ENCODE measurements around the gene ZNF286A.
"Not testable (repeated sequence)": the region's sequence is repeated elsewhere in the genome, so short reads cannot be mapped to it uniquely, and the experiment has no call there.

The ZNF286A gene

DNA sequence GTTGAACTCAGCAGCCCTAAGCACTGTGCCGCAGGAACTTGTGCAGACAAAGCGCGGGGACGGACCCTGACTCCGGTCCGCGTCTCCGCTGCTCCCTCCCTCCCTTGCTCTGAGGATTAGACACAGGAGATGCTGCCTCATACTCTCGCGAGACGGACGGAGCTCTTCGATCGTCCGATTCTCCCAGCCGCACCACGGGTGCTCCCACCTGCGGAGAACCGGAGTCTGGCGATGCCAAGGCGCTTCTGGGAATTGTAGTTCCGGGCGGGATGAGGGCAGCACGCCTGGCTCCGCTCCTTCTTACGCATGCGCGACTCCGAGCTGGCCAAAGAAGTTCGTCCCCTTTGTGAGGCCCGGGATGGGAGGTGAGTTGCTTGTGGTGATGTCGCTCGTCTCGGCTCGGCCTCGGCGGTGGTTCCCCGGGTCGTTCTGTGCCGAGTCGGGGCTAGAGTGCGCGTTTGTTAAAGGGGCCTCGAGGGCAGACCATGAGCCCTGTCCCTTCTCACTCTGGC, at the start of gene ZNF286A:
Gene ZNF286A, plus strand, starts transcription at position 340 of the 512 bp plus-strand sequence. CDS start 578 bp downstream, outside the sequence.
- peak; percentile 98 to 99 for DNase-seq

DNA sequence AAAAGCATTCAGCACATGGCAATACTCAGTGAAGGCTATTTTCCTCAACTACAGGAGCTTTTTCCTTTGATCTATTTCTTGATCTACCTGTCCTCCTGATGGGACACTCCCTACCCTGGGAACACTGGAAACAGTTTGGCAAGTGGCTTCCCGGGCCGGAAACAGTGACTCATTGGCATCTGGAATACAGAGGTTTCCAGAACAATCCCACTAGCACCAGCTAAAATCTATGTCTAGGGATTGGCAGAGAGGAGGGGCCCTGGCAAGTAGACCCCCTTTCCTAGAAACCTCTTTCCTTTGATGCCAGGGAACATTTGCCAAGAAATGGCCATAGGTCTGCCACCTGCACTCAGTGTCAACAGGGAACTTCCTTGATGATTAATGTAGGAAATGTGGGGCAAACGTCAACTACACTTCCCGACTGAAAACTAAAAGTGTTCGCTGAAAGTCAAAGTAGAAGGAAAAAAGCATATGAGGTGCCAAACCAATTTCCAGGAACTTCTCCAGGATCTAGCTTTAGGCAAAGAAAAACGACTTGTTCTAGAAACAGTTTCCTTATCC, 49.6 kb upstream of the ZNF286A start:
- no peak for DNase-seq

- DNase-seq: no peak
These were observed 48.6 kb upstream of the ZNF286A start for GRCh38 chr17:15650741-15651582.

DNA sequence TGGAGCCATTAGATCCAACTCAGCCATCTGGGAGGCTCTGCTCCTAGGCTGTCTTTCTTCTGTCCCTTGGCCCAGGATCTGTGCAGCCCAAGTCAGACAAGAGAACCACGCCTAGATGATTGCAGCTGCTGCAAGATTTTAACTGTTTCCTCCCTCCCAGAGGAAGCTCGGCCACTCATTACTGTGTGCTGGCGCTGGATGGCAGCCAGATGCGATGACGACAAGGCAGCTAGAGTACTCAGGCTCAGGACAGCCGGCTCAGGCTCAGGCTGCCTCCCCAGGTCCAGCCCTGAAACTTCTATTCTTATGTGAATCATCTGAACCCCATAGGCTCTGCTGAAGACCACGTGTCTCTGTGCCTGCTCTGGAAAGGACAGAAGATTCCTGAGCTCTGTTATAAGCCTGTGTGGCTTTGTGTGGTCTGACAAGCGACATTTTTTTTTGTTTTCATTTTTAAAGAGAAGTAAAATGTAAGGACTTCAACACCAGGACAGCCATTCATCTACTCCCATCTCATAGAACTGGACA, 47.9 kb upstream of the ZNF286A start:
- DNase-seq: peak; percentile 24 to 74

DNA sequence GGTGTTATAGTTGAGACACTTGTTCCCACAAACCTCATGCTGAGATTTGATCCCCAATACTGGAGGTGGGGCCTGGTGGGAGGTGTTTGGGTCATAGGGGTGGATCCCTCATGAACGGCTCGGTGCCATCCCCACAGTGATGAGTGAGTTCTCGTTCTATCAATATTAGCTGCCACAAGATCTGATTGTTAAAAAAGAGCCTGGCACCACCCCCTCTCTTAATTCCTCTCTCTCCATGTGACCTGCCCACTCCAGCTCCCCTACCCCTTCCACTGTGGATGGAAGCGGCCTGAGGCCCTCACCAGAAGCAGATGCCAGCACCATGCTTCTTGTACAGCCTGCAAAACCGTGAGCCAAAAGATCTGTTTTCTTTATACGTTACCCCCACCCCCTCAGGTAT, 46.6 kb upstream of the ZNF286A start:
- DNase-seq: no peak

DNA sequence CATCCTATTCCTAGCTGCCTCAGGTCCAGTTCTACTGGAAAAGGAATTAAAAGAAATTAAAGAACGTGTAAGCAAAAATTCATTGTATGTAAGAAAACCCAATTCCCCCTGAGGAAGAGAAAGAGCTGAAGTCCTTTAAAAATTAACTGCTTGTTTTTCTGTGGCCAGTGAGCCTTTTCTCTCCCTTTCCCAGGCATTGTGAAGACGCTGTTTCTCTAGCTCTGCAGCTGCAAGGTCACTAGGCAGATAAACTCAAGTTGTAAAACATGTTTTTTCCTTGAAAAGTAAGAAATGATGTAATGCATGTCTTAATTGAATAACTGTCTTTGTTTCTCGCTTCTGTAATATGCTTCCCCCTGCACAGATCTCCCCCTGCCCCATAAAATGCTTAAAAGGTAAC, 45.2 kb upstream of the ZNF286A start:
- not testable (repeated sequence) for DNase-seq

- no peak for DNase-seq
These were observed 44.5 kb upstream of the ZNF286A start for GRCh38 chr17:15654886-15655561.

DNA sequence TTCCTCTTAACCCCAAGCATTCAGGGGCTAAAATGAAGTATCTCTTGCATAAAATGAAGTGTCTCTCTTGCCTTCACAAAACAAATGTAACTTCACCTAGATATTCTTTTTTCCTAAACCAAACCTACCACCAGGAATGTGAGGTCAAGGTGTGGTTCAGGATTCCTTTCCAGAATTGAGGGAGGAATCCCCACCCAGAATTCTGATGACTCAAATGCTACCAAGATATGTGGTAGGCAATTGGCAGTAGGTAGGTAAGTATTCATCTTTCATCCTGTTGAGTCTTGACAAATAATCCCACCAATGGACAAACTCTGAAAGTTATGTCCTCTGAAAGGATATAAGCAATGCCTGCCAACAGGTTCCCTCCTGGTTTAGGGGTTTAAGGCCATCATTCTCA, 41.7 kb upstream of the ZNF286A start:
- no peak for DNase-seq

DNA sequence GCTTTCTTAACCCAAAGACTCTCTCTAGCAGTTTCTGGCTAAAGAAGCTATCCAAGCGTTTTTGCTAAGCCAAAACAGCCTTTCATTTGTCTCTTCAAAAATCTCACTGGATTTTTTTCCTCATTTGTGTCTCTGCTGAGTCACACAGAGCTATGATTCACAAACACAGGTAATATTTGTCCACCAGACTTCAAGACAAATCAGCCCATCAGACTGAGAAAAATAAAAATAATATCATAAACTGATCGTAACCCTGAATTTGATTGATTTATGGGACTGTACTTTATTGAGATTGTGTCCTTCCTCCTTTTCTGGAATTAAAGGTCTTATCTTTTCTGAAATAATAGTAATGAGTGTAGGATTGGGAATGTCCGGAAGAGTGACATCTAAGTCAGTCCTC, 41.3 kb upstream of the ZNF286A start:
- DNase-seq: no peak

DNA sequence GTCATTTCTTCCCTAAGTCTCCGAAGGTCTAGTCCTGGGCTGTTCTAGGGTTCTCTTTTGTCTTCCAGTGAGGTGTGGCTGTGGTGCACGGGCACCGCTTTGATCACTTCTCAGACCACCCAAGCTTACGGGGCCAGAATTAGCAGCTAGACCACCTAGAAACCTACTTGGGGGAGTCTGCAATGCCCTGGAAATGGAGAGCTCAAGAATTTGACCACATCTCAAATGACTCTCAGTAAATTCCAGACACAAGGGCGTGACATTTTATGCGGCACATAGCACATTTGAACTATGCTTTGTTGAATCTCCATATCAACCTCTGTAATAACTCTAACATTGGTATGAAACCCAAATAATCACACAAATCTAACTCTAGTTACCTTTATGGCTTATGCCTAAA, 40.3 kb upstream of the ZNF286A start:
- DNase-seq: no peak

DNA sequence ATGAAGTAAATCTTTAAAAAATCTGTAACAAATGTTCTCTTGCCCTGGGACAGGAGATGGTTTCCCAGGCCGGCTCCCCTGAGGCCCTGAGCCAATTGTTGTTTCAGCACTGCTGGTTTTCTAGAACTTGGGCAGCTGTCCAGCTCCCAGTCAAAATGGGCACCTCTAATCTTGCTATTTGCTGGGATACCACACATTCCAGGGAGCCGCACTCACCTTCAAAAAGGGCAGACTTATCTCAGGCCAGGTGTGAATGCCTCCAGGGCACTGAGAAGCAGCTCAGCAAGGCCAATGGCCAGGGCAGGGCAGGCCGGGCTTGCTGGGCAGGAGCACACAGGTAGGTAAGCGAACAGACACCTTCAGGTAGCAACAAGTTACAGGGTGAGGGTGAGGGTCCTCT, 39.9 kb upstream of the ZNF286A start:
- no peak for DNase-seq

- no peak for DNase-seq
These were observed 39.5 kb upstream of the ZNF286A start for GRCh38 chr17:15660077-15660476.

- no peak for DNase-seq
These were observed 36.9 kb upstream of the ZNF286A start for GRCh38 chr17:15662681-15663080.

GRCh38 chr17:15663176-15663575, 36.4 kb upstream of the ZNF286A start:
- DNase-seq: no peak

GRCh38 chr17:15663691-15664090, 35.9 kb upstream of the ZNF286A start:
- no peak for DNase-seq

DNA sequence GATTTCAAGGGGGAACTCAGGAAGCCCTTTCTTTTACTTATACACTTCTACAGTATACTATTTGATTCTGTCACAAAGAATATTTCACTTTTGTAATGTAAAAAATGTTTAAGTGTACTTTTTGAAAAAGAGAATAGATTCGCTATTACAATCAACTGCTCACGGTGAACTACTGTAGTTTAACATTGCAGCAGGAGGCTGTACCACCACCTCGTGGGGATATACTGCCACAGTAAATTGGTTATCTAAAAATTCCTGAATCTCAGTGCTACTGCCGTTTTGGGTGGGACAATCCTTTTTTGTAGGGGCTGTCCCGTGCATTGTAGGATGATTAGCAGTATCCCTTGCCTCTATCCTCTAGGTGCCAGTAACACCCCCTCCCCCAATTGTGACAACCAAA, 30.0 kb upstream of the ZNF286A start:
- not testable (repeated sequence) for DNase-seq

- DNase-seq: not testable (repeated sequence)
These were observed 24.9 kb upstream of the ZNF286A start for GRCh38 chr17:15674640-15675039.

GRCh38 chr17:15675991-15676390, 23.6 kb upstream of the ZNF286A start:
- not testable (repeated sequence) for DNase-seq

- DNase-seq: peak in 1 of 2 donors; percentile 20
These were observed 16.4 kb upstream of the ZNF286A start for GRCh38 chr17:15683135-15683534.

DNA sequence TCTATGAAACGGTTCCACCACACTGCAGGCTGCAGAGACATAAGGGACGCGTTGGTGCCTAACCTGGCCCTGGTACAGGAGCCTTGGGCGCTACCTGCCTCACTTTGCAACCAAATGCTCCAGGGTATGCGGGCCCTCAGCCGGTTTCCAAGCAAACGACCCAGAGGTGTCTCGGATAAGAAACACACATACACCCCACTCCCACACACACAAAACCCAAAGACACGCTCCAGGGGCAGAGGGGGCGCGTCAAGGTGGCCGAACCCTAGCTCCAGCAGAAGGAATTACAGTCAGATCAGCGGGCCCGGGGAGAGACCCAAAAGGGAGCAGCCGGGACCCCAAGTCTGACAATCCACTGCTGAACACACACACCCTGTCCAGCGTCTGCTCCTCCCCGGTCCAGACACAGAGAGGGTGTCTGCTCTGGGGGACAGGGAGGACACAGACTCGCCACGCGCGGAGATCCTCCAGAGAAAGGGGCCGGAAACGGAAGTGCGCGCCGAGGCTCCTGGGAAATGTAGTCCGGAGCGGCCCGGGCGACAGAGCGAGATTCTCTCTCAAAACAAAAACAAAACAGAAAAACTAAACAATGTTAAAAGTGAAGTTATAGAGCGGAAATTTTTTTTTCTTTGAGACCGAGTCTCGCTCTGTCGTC, 15.6 kb upstream of the ZNF286A start, which contains the start of gene TRIM16:
Gene TRIM16, minus strand, starts transcription at position 488 of the 655 bp plus-strand sequence. CDS start 32,702 bp downstream, outside the sequence.
- peak; percentile 80 to 83 for DNase-seq

- not testable (repeated sequence) for DNase-seq
These were observed 12.1 kb upstream of the ZNF286A start for GRCh38 chr17:15687494-15687893.

DNA sequence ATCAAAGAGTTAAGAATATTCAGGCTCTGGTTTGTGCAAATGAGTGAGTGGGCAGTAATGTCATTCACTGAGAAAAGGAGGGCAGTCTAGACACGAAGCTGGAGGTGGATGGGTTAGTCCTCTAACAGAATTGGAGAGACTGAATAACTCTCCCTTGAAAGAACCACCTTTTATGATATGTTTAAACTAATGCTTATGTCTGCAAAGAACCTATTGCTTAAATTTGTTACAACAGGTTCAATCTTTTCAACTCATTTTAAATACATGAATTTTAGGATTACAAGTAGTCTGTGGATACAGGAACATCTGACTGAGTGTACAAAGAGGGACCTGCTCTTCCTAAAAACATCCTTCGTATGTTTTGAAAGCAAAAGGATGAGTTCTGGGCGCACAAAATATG, 585 bp upstream of the ZNF286A start:
- peak in 1 of 2 donors; percentile 4 for DNase-seq

- DNase-seq: not testable (repeated sequence)
These were observed 385 bp downstream of the ZNF286A start for GRCh38 chr17:15699937-15700336.

All from CD4-positive, alpha-beta T cell treated with Interleukin-1 beta for 1 hour (primary cell).